IMR-90 (cell line): ENCODE measurements around the gene BMERB1.

Source experiments
- CTCF ChIP-seq: conservative IDR thresholded peaks from 2 replicates; pipeline ENCODE4 v1.5.1; 2012; ENCODE audit warnings: mild to moderate bottlenecking, low read depth, low read length, improper control_type of control experiment
- MAFK ChIP-seq: IDR thresholded peaks from 2 replicates; pipeline ENCODE4 v1.6.1; 2012; ENCODE audit warnings: low read depth, low read length, improper control_type of control experiment
- MXI1 ChIP-seq: IDR thresholded peaks from 2 replicates; pipeline ENCODE4 v1.6.1; 2012; ENCODE audit warnings: low read depth, mild to moderate bottlenecking, low read length, moderate library complexity, borderline replicate concordance
- NFE2L2 ChIP-seq: fragments of 150-350 bp; IDR thresholded peaks from 2 replicates; pipeline ENCODE4 v1.6.1; 2016; ENCODE audit warnings: low read depth, mild to moderate bottlenecking, low read length
- POLR2A ChIP-seq: IDR thresholded peaks from 2 replicates; pipeline ENCODE4 v1.6.1; 2012; ENCODE audit warnings: mild to moderate bottlenecking, low read depth, low read length
- RAD21 ChIP-seq: IDR thresholded peaks from 2 replicates; pipeline ENCODE4 v1.6.1; 2012; ENCODE audit warnings: low read length, improper control_type of control experiment

GRCh38 chr16:15557258-15557657, 122.9 kb downstream of the BMERB1 start:
- TF ChIP-seq MXI1, result no peak
- TF ChIP-seq RAD21, result no peak
- no peak for TF ChIP-seq CTCF
- no peak for TF ChIP-seq POLR2A
- no peak for TF ChIP-seq NFE2L2
- TF ChIP-seq MAFK, result no peak
